K562 (cell line): ENCODE data around the gene BMPER. TPM values are rescaled to one million over a fixed set of nuclear protein-coding genes. Genes with fewer than 3 reads are reported as not detected.

Experiments
- CREB3L1 ChIP-seq: fragments of 450-650 bp; IDR thresholded peaks from 2 replicates; pipeline ENCODE4 v1.6.1; 2014; ENCODE audit warnings: low read depth, mild to moderate bottlenecking, moderate library complexity, borderline replicate concordance
- DNMT1 ChIP-seq: fragments of 450-650 bp; IDR thresholded peaks from 2 replicates; pipeline ENCODE4 v1.6.1; 2016; ENCODE audit warnings: antibody characterized with exemption, mild to moderate bottlenecking
- HOMEZ ChIP-seq: fragments of 250-450 bp; sonication (Bioruptor Pico); IDR thresholded peaks from 2 replicates; pipeline ENCODE4 v1.4.0; 2020; ENCODE audit warnings: mild to moderate bottlenecking, moderate library complexity
- KLF1 ChIP-seq: fragments of 450-650 bp; IDR thresholded peaks from 2 replicates; pipeline ENCODE4 v1.6.1; 2016; ENCODE audit warnings: missing genetic modification characterization, missing compliant biosample characterization
- PHF20 ChIP-seq: fragments of 450-650 bp; IDR thresholded peaks from 2 replicates; pipeline ENCODE4 v1.6.1; 2018; ENCODE audit not compliant: partially characterized antibody
- RREB1 ChIP-seq: fragments of 250-450 bp; sonication (Bioruptor Pico); IDR thresholded peaks from 2 replicates; pipeline ENCODE4 v1.4.0; 2020
- SMAD1 ChIP-seq: fragments of 150-350 bp; IDR thresholded peaks from 2 replicates; pipeline ENCODE4 v1.6.1; 2014; ENCODE audit warnings: low read length, low read depth; ENCODE audit not compliant: partially characterized antibody
- ZNF3 ChIP-seq: fragments of 250-450 bp; sonication (Bioruptor Pico); IDR thresholded peaks from 2 replicates; pipeline ENCODE4 v1.5.0; 2021; ENCODE audit warnings: mild to moderate bottlenecking, moderate library complexity
- ZNF586 ChIP-seq: fragments of 450-650 bp; formaldehyde crosslinking; conservative IDR thresholded peaks from 2 replicates; pipeline ENCODE4 v1.4.0; 2020; ENCODE audit warnings: mild to moderate bottlenecking, moderate library complexity
- polyA plus RNA-seq, 8 experiments: library from polyadenylated mRNA; depleted of rRNA in 4 of 8; stranded (reverse) in 5 of 8; unstranded in 3 of 8; fragments of >200 nt; fragmentation: Nextera tagmentation in 2 of 8; fragmentation: Illumina TruSeq in 1 of 8; extraction: Ambion mirVana in 2 of 8; extraction: Trizol in 1 of 8; gene quantifications; 2 replicates each; pipeline versions ENCODE4 v1.2.1 to v1.2.3, GENCODE V29; 2011 to 2014; ENCODE audit warnings: inconsistent platforms in 1 of 8, missing spikeins in 1 of 8
- total RNA-seq, 7 experiments: library from RNA; depleted of rRNA in 6 of 7; stranded (reverse); fragments of >200 nt in 6 of 7; fragmentation: Illumina TruSeq in 2 of 7; extraction: Trizol in 2 of 7; gene quantifications; 2 replicates each; pipeline versions ENCODE4 v1.2.1 to v1.2.3, GENCODE V29; 2011 to 2021; ENCODE audit warnings: low replicate concordance in 1 of 7

Gene BMPER
- total and polyA plus RNA-seq, 9 of the 15 experiments (the other 6 are each of a cell fraction or from before 2014, with no cell fraction given), result not detected

- TF ChIP-seq CREB3L1 (no peak), RREB1 (CRISPR knock-in tag) (no peak), DNMT1 (no peak), KLF1 (tag) (no peak), ZNF586 (CRISPR knock-in tag) (no peak), HOMEZ (CRISPR knock-in tag) (no peak), ZNF3 (CRISPR knock-in tag) (no peak), SMAD1 (no peak), PHF20 (no peak)
These were observed 276.1 kb downstream of the BMPER start (continued) for GRCh38 chr7:34181271-34181958.
